Keratinocyte (primary cell): Measurements from ENCODE around the gene ANKHD1. TPM values are rescaled to one million over a fixed set of nuclear protein-coding genes. Genes with fewer than 3 reads are reported as not detected.

Source experiments
- DNase-seq: peaks from one replicate; pipeline ENCODE4 v3.0.0-alpha.2; 2011; ENCODE audit warnings: low read depth, missing footprints, low spot score
- FAIRE-seq: peaks from 2 replicates; lab custom pipeline; 2011; peaks lifted over from hg19 to GRCh38; lab: Jason Lieb, UNC
- H2AFZ ChIP-seq: 2 replicates; pipeline ENCODE4 v1.6.0; 2012; ENCODE audit warnings: low read length, control low read depth, inconsistent platforms; ENCODE audit not compliant: control insufficient read depth
- H3K27ac ChIP-seq: 2 replicates; pipeline ENCODE4 v1.5.1; 2011; ENCODE audit warnings: low read length; ENCODE audit not compliant: control insufficient read depth, insufficient read depth
- H3K27me3 ChIP-seq: 3 replicates; pipeline ENCODE4 v1.6.0; 2011; ENCODE audit warnings: low read length; ENCODE audit not compliant: control insufficient read depth, insufficient read depth; ENCODE audit errors: extremely low read depth
- H3K36me3 ChIP-seq, 2 experiments: 2 replicates in 1 of 2; 3 replicates in 1 of 2; pipeline ENCODE4 v1.5.1; 2011; ENCODE audit warnings: low read length in 2 of 2, mild to moderate bottlenecking in 1 of 2; ENCODE audit not compliant: control insufficient read depth in 2 of 2, insufficient read depth in 2 of 2; ENCODE audit errors: extremely low read depth in 1 of 2
- H3K4me1 ChIP-seq: 3 replicates; pipeline ENCODE4 v1.5.1; 2011; ENCODE audit warnings: low read length; ENCODE audit not compliant: control insufficient read depth, insufficient read depth; ENCODE audit errors: extremely low read depth
- H3K4me2 ChIP-seq: 3 replicates; pipeline ENCODE4 v1.6.0; 2011; ENCODE audit warnings: low read depth, low read length; ENCODE audit not compliant: control insufficient read depth, insufficient read depth; ENCODE audit errors: extremely low read depth
- H3K4me3 ChIP-seq, 3 experiments: fragments of 200-600 bp in 1 of 3; sonication (generic) in 1 of 3; 2 replicates in 2 of 3; 3 replicates in 1 of 3; pipeline ENCODE4 v1.5.1; 2011 to 2016; ENCODE audit warnings: low read length in 3 of 3, mild to moderate bottlenecking in 3 of 3, control low read depth in 2 of 3, inconsistent platforms in 1 of 3, low read depth in 1 of 3, mixed read lengths in 1 of 3, mixed run types in 1 of 3, moderate library complexity in 1 of 3; ENCODE audit not compliant: control insufficient read depth in 2 of 3, insufficient read depth in 2 of 3; ENCODE audit errors: extremely low read depth in 1 of 3
- H3K79me2 ChIP-seq: 2 replicates; pipeline ENCODE4 v1.6.0; 2012; ENCODE audit warnings: low read length; ENCODE audit not compliant: control insufficient read depth, insufficient read depth
- H3K9ac ChIP-seq: 3 replicates; pipeline ENCODE4 v1.6.0; 2011; ENCODE audit warnings: low read length; ENCODE audit not compliant: control insufficient read depth, insufficient read depth; ENCODE audit errors: extremely low read depth
- H3K9me1 ChIP-seq: 3 replicates; pipeline ENCODE4 v1.6.0; 2011; ENCODE audit warnings: low read length; ENCODE audit not compliant: control insufficient read depth, insufficient read depth; ENCODE audit errors: extremely low read depth
- H3K9me3 ChIP-seq: 2 replicates; pipeline ENCODE4 v1.5.1; 2012; ENCODE audit warnings: low read depth, low read length; ENCODE audit not compliant: control insufficient read depth
- H4K20me1 ChIP-seq: 3 replicates; pipeline ENCODE4 v1.6.0; 2011; ENCODE audit warnings: low read length; ENCODE audit not compliant: control insufficient read depth, insufficient read depth; ENCODE audit errors: extremely low read depth
- EZH2 ChIP-seq: IDR thresholded peaks from one replicate; pipeline ENCODE4 v1.6.1; 2012; ENCODE audit warnings: inconsistent platforms, mild to moderate bottlenecking, low read length, moderate library complexity
- dilution Hi-C: fragments of 300-500 bp; cut with MboI; formaldehyde crosslinking; loops from one replicate; pipeline ENCODE4 v1.7.0; 2020; ENCODE audit warnings: low sequenced_read_pairs; ENCODE audit not compliant: extremely low pct_ligation_motif_present
- polyA plus RNA-seq, 5 experiments: library from polyadenylated mRNA; depleted of rRNA in 3 of 5; stranded (reverse) in 3 of 5; stranded (forward) in 1 of 5; unstranded in 1 of 5; fragments of >200 nt; gene quantifications; 1 replicate in 1 of 5; 2 replicates in 3 of 5; 3 replicates in 1 of 5; pipeline versions ENCODE4 v1.2.1 to v1.2.3, GENCODE V29; 2011 to 2012; ENCODE audit warnings: missing spikeins in 2 of 5, low read depth in 1 of 5, low replicate concordance in 1 of 5
- TF ChIP-seq, protein P1 (sequence below), 3 experiments: IDR thresholded peaks in 1 of 3; conservative IDR thresholded peaks in 1 of 3; optimal IDR thresholded peaks in 1 of 3; 2 replicates in 2 of 3; 3 replicates in 1 of 3; pipeline versions ENCODE3 to v1.5.1; 2011; ENCODE audit warnings: low read length in 3 of 3, mild to moderate bottlenecking in 3 of 3, moderate library complexity in 2 of 3, control low read depth in 1 of 3, inconsistent platforms in 1 of 3; ENCODE audit not compliant: insufficient read depth in 2 of 3; ENCODE audit errors: extremely low read depth in 1 of 3

The ANKHD1 gene
- polyA plus RNA-seq, 1 donor (not counting 4 experiments of a cell fraction or from before 2014, with no cell fraction given): 65.9 TPM

GRCh38 chr5:140555747-140556312 lies 154.2 kb downstream of the ANKHD1 start:
- no peak overlapping the region for H2AFZ ChIP-seq
- dilution Hi-C loops: no loop called here
- peak overlapping the region; percentile 82 for H3K27ac ChIP-seq
- H3K4me1 ChIP-seq: peaks cover 30% of the 10 kb centered on the region
- H3K9me1 ChIP-seq: peaks cover 3% of the 10 kb centered on the region
- FAIRE-seq: no peak
- H3K4me2 ChIP-seq: peak overlapping the region; percentile 92
- DNase-seq: no peak
- peak overlapping the region; percentile 63 to 77 (median 66) for H3K4me3 ChIP-seq
- H3K9me3 ChIP-seq: no peaks in the 10 kb centered on the region
- no peaks in the 10 kb centered on the region for H4K20me1 ChIP-seq
- peaks cover 46% of the 10 kb centered on the region for H3K79me2 ChIP-seq
- H3K27me3 ChIP-seq: no peaks in the 10 kb centered on the region
- peak overlapping the region; percentile 91 for H3K9ac ChIP-seq
- no peak for TF ChIP-seq EZH2
- TF ChIP-seq, protein P1, sequence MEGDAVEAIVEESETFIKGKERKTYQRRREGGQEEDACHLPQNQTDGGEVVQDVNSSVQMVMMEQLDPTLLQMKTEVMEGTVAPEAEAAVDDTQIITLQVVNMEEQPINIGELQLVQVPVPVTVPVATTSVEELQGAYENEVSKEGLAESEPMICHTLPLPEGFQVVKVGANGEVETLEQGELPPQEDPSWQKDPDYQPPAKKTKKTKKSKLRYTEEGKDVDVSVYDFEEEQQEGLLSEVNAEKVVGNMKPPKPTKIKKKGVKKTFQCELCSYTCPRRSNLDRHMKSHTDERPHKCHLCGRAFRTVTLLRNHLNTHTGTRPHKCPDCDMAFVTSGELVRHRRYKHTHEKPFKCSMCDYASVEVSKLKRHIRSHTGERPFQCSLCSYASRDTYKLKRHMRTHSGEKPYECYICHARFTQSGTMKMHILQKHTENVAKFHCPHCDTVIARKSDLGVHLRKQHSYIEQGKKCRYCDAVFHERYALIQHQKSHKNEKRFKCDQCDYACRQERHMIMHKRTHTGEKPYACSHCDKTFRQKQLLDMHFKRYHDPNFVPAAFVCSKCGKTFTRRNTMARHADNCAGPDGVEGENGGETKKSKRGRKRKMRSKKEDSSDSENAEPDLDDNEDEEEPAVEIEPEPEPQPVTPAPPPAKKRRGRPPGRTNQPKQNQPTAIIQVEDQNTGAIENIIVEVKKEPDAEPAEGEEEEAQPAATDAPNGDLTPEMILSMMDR (optimal IDR thresholded peaks at IDR 0.05 in 1 of 3, IDR thresholded peaks at IDR 0.05 in 1 of 3, conservative IDR thresholded peaks at IDR 0.05 in 1 of 3; ENCODE audit: extremely low read depth in 1 of 3, insufficient read depth in 2 of 3, low read length in 3 of 3): no peak
- peaks cover 7 to 15% of the 10 kb centered on the region in 2 experiments for H3K36me3 ChIP-seq

DNA sequence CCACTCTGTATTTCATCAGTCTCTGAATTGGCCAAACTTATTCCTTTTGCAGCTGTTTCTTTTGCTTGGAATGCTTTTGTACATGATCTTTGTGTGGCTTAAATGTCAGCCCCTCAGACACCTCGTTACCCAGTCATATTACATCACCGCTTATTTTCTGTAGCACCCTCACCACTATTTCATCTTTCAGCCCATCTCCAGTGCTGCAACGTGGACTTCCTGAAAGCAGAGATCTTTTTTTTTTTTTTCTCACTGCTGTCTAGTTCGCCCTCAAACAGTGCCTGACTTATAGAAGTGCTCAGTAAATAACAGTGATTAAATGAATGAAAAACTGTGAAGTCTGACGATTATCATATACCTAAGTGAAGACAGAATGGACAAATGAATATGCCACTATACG lies 154.8 kb downstream of the ANKHD1 start:
- FAIRE-seq (no peak), DNase-seq (no peak)
- Histone ChIP-seq H3K79me2 (peaks cover 46% of the 10 kb centered on the region), H3K36me3 (peaks cover 3 to 15% of the 10 kb centered on the region in 2 experiments), H3K9me3 (no peaks in the 10 kb centered on the region), H3K4me3 (peak overlapping the region; percentile 63 to 77 (median 66)), H3K9ac (peak overlapping the region; percentile 91), H3K27ac (peak overlapping the region; percentile 82), H2AFZ (no peak overlapping the region), H4K20me1 (no peaks in the 10 kb centered on the region), H3K27me3 (no peaks in the 10 kb centered on the region), H3K9me1 (peaks cover 3% of the 10 kb centered on the region), H3K4me1 (peaks cover 30% of the 10 kb centered on the region), H3K4me2 (peak overlapping the region; percentile 92)
- dilution Hi-C loops: no loop called here
- TF ChIP-seq, protein P1 (optimal IDR thresholded peaks at IDR 0.05 in 1 of 3, IDR thresholded peaks at IDR 0.05 in 1 of 3, conservative IDR thresholded peaks at IDR 0.05 in 1 of 3; ENCODE audit: extremely low read depth in 1 of 3, insufficient read depth in 2 of 3, low read length in 3 of 3): no peak
- no peak for TF ChIP-seq EZH2
